A673 (cell line): Measurements from ENCODE around the gene CKAP4.

Experiments used
- EZH2 ChIP-seq: fragments of 200-600 bp; sonication (generic); IDR thresholded peaks from 2 replicates; pipeline ENCODE4 v1.6.1; 2017; ENCODE audit warnings: borderline replicate concordance, low read depth, mild to moderate bottlenecking, mixed read lengths, antibody characterized with exemption, low read length; ENCODE audit not compliant: poor library complexity, severe bottlenecking
- TF ChIP-seq, protein P1 (sequence below): fragments of 300-800, 200-600 bp; sonication (generic); conservative IDR thresholded peaks from 2 replicates; pipeline ENCODE4 v1.5.1; 2017; ENCODE audit warnings: low read depth, mild to moderate bottlenecking, antibody characterized with exemption, low read length, moderate library complexity, mixed read lengths

DNA sequence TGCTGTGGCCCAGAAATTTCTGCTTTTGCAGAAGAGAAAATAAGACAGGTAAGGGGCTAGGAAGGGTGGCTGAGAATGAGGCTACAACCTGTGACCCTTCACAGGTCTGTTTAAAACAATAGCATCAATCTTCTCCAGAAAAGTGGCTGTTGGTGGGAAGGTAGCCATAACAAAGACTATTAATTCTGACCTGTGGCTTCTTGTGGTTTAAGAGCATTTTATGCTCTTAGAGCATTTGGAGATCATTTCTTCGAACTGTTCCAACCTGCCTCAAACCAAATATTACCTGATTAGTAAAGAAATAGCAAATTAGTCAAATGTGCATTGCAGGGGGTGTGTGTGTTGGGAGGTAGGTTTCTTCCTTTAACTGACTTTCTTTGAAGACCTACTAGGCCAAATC is 39.5 kb upstream of the CKAP4 start:
- TF ChIP-seq, protein P1, sequence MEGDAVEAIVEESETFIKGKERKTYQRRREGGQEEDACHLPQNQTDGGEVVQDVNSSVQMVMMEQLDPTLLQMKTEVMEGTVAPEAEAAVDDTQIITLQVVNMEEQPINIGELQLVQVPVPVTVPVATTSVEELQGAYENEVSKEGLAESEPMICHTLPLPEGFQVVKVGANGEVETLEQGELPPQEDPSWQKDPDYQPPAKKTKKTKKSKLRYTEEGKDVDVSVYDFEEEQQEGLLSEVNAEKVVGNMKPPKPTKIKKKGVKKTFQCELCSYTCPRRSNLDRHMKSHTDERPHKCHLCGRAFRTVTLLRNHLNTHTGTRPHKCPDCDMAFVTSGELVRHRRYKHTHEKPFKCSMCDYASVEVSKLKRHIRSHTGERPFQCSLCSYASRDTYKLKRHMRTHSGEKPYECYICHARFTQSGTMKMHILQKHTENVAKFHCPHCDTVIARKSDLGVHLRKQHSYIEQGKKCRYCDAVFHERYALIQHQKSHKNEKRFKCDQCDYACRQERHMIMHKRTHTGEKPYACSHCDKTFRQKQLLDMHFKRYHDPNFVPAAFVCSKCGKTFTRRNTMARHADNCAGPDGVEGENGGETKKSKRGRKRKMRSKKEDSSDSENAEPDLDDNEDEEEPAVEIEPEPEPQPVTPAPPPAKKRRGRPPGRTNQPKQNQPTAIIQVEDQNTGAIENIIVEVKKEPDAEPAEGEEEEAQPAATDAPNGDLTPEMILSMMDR: no peak
- no peak for TF ChIP-seq EZH2
